ENCODE data around the gene TRAPPC10. TPM values are rescaled to one million over a fixed set of nuclear protein-coding genes. Genes with fewer than 3 reads are reported as not detected.

TRAPPC10 gene
- total and polyA plus RNA-seq, 2 of the 8 experiments (the other 6 are each of a cell fraction or from before 2014, with no cell fraction given): 18.5 to 29.8 TPM

GRCh38 chr21:44027607-44028286 is 15.6 kb downstream of the TRAPPC10 start:
- Histone ChIP-seq H3K79me2 (ENCODE audit: control insufficient read depth in 1 of 2, insufficient read depth in 2 of 2, low read length in 2 of 2) (peaks cover 34 to 90% of the 10 kb centered on the region in 2 experiments), H2BK15ac (ENCODE audit: low read length) (no peak overlapping the region), H4K20me1 (replicated peaks in 1 of 2; ENCODE audit: control insufficient read depth in 1 of 2, insufficient read depth in 2 of 2, low read length in 2 of 2) (peaks cover 19 to 23% of the 10 kb centered on the region in 2 experiments), H3K14ac (ENCODE audit: insufficient read length) (no peak overlapping the region), H3K23ac (ENCODE audit: insufficient read length) (no peak overlapping the region), H2BK20ac (ENCODE audit: low read length) (no peak overlapping the region), H2AK5ac (ENCODE audit: low read depth, low read length) (no peak overlapping the region), H3K27me3 (replicated peaks in 1 of 4; ENCODE audit: control insufficient read depth in 3 of 4, extremely low read depth in 1 of 4, insufficient read depth in 3 of 4, low read length in 3 of 4) (no peaks in the 10 kb centered on the region), H2BK5ac (ENCODE audit: low read depth, low read length) (no peak overlapping the region), H4K91ac (replicated peaks; ENCODE audit: insufficient read length, low read length) (no peak overlapping the region), H3K23me2 (ENCODE audit: low read depth, low read length) (no peaks in the 10 kb centered on the region; the same call in 1 of the 2 replicates), H3K4me1 (replicated peaks in 1 of 4; ENCODE audit: control insufficient read depth in 3 of 4, insufficient read depth in 4 of 4, low read length in 3 of 4) (peaks cover 3 to 15% (median 10%) of the 10 kb centered on the region in 4 experiments), H3K79me1 (ENCODE audit: low read depth, low read length) (peaks cover 23% of the 10 kb centered on the region), H3K36me3 (ENCODE audit: control insufficient read depth in 2 of 4, insufficient read depth in 4 of 4, low read length in 3 of 4) (peaks cover 0 to 3% (median under 1%) of the 10 kb centered on the region in 4 experiments; a peak in 3 of 8 replicates), H4K5ac (ENCODE audit: insufficient read length, low read depth, low read length) (peak overlapping the region; percentile 2), H3K18ac (ENCODE audit: extremely low read depth, low read length) (no peak overlapping the region), H2AFZ (ENCODE audit: low read length) (no peak overlapping the region), H3K4me2 (ENCODE audit: insufficient read depth in 1 of 2, low read depth in 2 of 2, low read length in 2 of 2) (no peak overlapping the region), H3K4me3 (ENCODE audit: extremely low read depth in 1 of 4, insufficient read depth in 2 of 4, low read depth in 3 of 4, low read length in 4 of 4) (no peak overlapping the region), H3K56ac (replicated peaks; ENCODE audit: insufficient read length, low read depth, low read length) (no peak overlapping the region), H4K8ac (ENCODE audit: extremely low read depth, insufficient read depth, low read length) (no peak overlapping the region), H2BK120ac (replicated peaks; ENCODE audit: low read depth, low read length) (no peak overlapping the region), H3K27ac (ENCODE audit: low read depth, low read length) (no peak overlapping the region), H3K9ac (replicated peaks in 1 of 4; ENCODE audit: extremely low read depth in 1 of 4, low read depth in 3 of 4, low read length in 3 of 4) (no peak overlapping the region), H2BK12ac (ENCODE audit: low read depth, low read length) (no peak overlapping the region), H3K4ac (replicated peaks; ENCODE audit: insufficient read length, low read depth, low read length) (no peak overlapping the region), H3K9me3 (ENCODE audit: insufficient read depth in 2 of 2, low read depth in 1 of 2, low read length in 1 of 2) (no peaks in the 10 kb centered on the region)
- TF ChIP-seq CHD1 (IDR thresholded peaks at IDR 0.05; ENCODE audit: low read depth, low read length) (no peak), JUND (IDR thresholded peaks at IDR 0.05; ENCODE audit: low read length) (no peak), CREB1 (IDR thresholded peaks at IDR 0.05) (no peak), BCL11A (IDR thresholded peaks at IDR 0.05; ENCODE audit: low read depth in 2 of 2, low read length in 2 of 2) (no peak), KDM5A (IDR thresholded peaks at IDR 0.05; ENCODE audit: low read length) (no peak), POLR2A (IDR thresholded peaks at IDR 0.05; ENCODE audit: control extremely low read depth in 1 of 2, low read depth in 2 of 2, low read length in 2 of 2) (no peak), TBP (IDR thresholded peaks at IDR 0.05; ENCODE audit: low read depth, low read length) (no peak), SRF (IDR thresholded peaks at IDR 0.05; ENCODE audit: low read depth, low read length) (no peak), EZH2 (IDR thresholded peaks at IDR 0.05; ENCODE audit: low read depth, low read length, severe bottlenecking) (no peak), TAF1 (IDR thresholded peaks at IDR 0.05; ENCODE audit: low read depth, low read length) (no peak), CHD2 (IDR thresholded peaks at IDR 0.05; ENCODE audit: low read length) (no peak)
- TF ChIP-seq, protein P1, sequence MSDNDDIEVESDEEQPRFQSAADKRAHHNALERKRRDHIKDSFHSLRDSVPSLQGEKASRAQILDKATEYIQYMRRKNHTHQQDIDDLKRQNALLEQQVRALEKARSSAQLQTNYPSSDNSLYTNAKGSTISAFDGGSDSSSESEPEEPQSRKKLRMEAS (IDR thresholded peaks at IDR 0.05): no peak
- FAIRE-seq: no peak
- DNase-seq (ENCODE audit: low read depth in 1 of 2, low spot score in 2 of 2): no peak
- POLR2A ChIA-PET (ENCODE audit: partially characterized antibody): interaction anchor here (0.8 to 1.0 kb wide), 2 partner anchors 14 to 16 kb away, joined by 3 to 4 read pairs; partner anchors contain the start of gene TRAPPC10
- 95% methylated on average over 8 of the region's 8 CpGs; no CpG with 5 or more reads in 1 of the 2 experiments for WGBS, 2 experiments (ENCODE audit: extremely low coverage in 1 of 2, insufficient coverage in 1 of 2, insufficient read length in 1 of 2, insufficient replicate concordance in 2 of 2, low coverage in 1 of 2, low lambda C conversion rate in 2 of 2, missing lambda C conversion rate in 1 of 2)
- CTCF ChIA-PET (ENCODE audit: partially characterized antibody): interaction anchor here (0.9 kb wide), 2 partner anchors 8 to 10 kb away, joined by 3 read pairs; no protein-coding TSS in a partner anchor
